NCI-H524 (cell line): ENCODE data around the gene SYNPO2.

Source experiments
- DNase-seq, 2 experiments: peaks; one replicate each; lab custom pipeline; 2025; lab: John Stamatoyannopoulos, UW

Gene SYNPO2

GRCh38 chr4:119068529-119068962, 179.9 kb downstream of the SYNPO2 start:
- no peak for DNase-seq

GRCh38 chr4:119070301-119070700, 181.6 kb downstream of the SYNPO2 start:
- DNase-seq, result no peak

DNA sequence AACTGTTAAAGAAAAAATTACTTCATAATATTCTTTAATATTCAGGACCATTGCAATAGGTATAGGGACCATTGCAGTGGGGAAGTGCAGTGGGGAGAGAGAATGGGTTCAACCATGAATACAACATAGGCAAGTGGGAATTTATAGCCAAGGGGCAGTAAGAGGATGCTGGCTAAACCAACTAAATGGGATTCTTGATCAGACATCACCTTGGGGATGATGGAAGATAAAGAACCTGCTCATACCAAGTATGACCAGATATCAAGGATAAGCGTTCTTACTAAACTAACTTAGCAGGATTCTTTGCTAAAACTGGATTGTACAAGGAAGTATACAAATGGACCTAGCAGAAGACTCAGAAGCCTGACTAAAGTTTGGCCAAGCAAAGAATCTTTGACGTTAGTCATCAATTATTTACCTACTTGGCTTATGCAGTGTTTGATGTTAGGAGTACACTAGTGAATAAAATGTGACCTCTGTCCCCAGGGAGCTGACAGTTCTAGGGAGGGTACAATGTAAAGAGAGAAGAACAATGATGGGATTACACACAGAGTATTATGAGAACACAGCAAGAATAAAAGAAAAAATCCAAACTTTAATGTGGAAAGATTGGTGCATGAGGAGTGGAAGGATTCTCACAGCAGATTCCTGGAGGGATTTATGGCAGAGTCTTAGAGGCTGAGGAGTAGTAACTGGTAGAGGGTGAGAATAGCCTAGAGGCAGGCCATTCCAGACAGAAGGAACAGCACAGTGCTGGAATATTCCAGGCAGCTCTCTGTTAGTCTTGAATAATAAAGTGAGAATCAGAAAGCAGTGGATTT, 192.3 kb downstream of the SYNPO2 start:
- DNase-seq, result no peak

DNA sequence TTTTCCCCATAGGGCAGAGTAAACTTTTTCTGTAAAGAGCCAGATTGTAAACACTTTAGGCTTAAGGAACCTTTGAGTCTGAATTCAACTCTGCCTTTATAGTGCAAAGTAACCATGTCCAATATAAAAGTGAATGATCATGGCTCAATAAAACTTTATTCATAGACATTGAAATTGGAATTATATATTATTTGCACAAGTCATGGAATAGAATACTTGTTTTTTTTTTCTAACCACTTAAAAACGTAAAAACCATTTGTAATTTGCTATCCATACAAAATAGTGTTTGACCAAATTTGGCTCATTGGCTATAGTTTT, 192.8 kb downstream of the SYNPO2 start:
- no peak for DNase-seq

GRCh38 chr4:119081943-119082342, 193.3 kb downstream of the SYNPO2 start:
- peak; percentile 4 to 37 for DNase-seq

- DNase-seq, result peak; percentile 65 to 90
Observed at GRCh38 chr4:119082661-119083060, 194.0 kb downstream of the SYNPO2 start.

- no peak for DNase-seq
Observed at GRCh38 chr4:119084513-119084912, 195.9 kb downstream of the SYNPO2 start.

DNA sequence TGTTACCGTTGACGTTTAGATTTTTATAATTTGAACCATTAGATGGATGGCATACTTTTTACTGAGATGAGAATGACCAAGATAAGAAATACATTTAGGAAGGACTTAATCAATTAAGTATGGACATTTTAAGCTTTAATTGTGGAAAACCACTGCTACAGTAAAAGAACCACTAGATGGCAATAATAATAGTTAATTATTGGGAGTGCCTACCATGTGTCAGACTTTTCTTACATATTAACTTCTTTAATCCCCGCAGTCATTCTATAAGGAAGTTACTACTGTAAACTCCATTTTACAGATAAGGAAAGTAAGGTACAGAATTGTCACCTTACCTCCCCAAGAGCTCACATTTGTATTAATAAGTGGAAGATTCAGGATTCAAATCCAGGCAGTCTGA, 198.5 kb downstream of the SYNPO2 start:
- DNase-seq, result no peak

DNA sequence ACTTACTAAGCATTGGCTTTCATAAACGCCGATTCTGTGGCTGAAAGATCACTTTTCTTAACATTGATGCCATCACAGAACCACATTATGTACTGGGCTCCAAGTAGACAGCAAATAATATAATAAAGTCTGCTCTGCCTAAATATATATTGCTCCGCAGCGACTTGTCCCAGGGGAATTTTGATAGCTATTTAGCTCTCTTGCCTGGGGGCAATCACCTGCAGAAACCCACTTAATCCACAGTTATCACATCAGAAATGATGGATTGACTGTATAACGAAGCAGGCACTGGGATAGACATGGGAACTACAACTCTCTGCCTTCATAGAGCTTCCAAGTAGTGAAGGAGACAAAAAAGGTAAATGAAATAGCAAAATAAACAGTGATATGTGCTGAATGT, 199.0 kb downstream of the SYNPO2 start:
- DNase-seq, result no peak

DNA sequence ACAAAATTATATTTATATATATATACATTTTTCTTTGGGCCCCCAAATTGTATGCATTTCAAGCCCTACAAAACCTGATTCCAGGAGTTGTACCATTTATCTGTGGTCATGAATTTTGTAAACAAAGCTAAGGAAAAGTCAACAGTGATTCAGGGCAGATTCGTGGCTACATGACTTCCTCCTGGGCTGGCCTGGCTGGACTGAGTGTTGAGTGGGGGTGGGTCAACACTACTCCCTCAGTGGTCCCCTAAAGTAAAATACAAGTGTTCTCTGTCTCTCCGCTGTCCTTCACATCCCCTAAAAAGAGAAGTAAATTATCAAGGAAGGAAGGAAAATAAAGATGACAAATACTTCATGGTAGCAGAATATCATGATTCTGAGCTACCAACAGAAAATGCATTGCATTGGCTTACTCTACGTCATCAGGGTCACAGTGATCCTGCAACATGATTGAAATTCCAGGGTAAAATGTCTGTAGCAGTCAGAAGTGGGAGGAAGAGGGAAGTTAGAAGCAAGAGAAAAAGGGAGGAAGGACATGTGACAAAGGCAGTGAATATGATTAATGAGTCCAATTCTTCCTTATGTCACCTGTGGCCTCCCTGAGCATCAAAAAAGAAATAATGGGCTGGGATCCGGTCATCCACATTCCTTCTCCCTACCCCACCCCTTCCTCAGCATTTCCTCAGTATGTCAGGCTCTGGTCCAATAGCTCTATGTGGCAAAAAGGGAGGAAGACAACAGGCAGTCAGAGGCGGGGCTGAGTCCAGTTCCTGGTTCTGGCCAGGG, 204.6 kb downstream of the SYNPO2 start:
- DNase-seq, result no peak

DNA sequence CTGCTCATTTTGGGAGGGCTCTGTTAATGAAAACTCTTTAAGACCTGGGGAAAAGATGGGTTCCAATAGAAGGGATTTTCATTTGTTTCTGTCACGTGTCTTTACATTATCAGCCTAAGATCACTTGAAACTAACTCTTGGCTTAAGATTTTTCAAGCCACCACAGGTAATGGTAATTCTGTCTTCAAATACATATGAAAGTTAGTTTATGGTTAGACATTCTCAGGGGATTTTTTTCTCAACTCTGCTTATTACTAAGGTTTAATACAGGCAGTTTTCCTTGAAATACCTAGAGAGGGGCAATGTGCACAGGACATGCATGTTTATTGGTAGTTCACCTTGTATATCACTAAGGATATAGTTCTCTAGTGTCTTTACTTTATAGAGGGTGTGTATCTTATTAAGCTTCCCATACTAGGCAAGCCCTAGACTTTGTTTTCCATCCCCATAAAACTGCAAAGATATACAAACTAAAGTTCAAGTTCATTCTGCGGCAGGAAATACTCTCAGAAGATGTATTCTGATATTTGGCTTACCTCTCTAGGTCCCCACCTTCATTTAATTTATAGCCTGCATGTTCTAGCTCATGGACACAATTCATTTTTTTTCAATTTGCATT, 208.7 kb downstream of the SYNPO2 start:
- DNase-seq, result no peak

GRCh38 chr4:119098306-119098705, 209.7 kb downstream of the SYNPO2 start:
- no peak for DNase-seq

DNA sequence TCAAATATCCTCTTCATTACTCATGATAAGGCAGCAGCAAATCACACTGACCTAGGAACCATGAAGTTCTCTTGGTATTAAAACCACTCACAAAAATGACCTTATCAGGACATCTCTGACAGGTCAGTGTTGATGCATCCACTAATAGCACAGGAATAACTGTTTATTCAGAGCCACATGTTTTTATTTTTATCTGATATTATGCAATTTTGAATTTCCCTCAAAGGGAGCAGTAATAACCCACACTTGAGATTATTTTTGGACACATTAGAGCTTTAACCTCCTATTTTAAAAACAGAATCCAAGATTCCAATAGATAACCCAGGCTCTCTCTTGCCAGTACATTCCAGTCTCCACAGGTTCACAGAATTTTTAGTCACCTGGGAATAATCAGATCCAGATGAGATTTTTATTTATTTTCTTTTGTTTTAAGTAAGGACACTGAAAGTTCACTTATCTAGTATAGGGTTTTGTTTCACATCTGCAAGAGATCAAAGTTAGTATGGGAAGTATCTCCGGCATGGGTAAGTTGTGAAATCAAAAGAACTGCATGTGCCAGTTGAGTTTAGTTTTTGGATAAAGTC, 210.7 kb downstream of the SYNPO2 start:
- DNase-seq, result no peak

GRCh38 chr4:119100655-119101054, 212.0 kb downstream of the SYNPO2 start:
- DNase-seq, result no peak

DNA sequence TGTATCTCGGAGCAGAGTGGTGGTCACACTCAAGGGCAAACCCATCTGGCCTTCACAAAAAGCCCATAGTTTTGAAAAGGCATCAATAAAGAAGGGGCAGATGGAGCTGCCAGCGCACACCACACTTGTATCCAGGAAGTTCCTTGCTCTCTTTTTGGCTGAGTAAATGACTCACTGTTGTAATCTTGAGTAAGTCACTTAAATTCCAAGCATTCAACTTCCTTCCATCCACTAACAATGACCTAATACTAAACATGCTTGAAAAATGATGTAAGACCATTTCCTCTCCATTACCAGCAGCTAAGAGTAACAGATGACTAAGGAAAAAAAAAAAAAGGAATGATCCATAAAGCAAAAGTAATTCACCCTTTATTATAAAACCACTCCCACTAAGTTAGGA, 214.6 kb downstream of the SYNPO2 start:
- DNase-seq, result no peak

GRCh38 chr4:119104644-119105273, 216.1 kb downstream of the SYNPO2 start:
- no peak for DNase-seq

DNA sequence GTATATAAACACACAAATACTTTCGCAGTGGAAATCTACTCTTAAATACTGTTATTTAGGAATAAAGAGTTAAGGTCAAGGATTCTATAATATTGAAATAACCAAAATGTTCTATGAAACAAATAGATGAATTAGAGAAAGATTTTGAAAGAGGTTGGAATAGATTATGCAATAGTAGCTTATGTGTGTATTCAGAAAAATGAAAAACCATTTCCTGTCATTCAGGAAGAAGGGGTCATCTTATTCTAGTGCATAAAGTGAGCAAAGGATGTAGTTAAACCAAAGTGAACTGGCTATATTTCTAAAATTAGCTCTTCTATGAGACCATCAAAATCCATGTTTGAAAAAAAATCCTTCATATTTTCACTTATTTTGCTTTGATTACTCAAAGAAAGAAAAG, 217.0 kb downstream of the SYNPO2 start:
- DNase-seq, result no peak

- DNase-seq, result no peak
Observed at GRCh38 chr4:119106036-119107000, 217.7 kb downstream of the SYNPO2 start.

GRCh38 chr4:119110121-119110520, 221.5 kb downstream of the SYNPO2 start:
- no peak for DNase-seq
